ACC112 (cell line): ENCODE results near the gene WFS1.

Experiments used
- H2AFZ ChIP-seq: fragments of 200-600 bp; sonication (generic); one replicate; pipeline ENCODE4 v1.6.0; 2017; ENCODE audit warnings: antibody characterized with exemption, low read length; ENCODE audit not compliant: unreplicated experiment
- H3K27ac ChIP-seq: fragments of 200-600 bp; sonication (generic); 2 replicates; pipeline ENCODE4 v1.5.1; 2014; ENCODE audit warnings: low read depth, mild to moderate bottlenecking, antibody characterized with exemption, low read length, moderate library complexity
- H3K27me3 ChIP-seq: fragments of 200-600 bp; sonication (generic); 2 replicates; pipeline ENCODE4 v1.6.1; 2014; ENCODE audit warnings: mild to moderate bottlenecking, antibody characterized with exemption, low read length, moderate library complexity, mixed read lengths; ENCODE audit not compliant: insufficient read depth
- H3K36me3 ChIP-seq: fragments of 200-600 bp; sonication (generic); 2 replicates; pipeline ENCODE4 v1.6.1; 2016; ENCODE audit warnings: mild to moderate bottlenecking, antibody characterized with exemption, low read length, moderate library complexity, mixed read lengths; ENCODE audit not compliant: insufficient read depth
- H3K4me1 ChIP-seq: fragments of 200-600 bp; sonication (generic); one replicate; pipeline ENCODE4 v1.6.1; 2016; ENCODE audit warnings: low read length, mixed read lengths; ENCODE audit not compliant: insufficient read depth, unreplicated experiment, control insufficient read depth
- H3K4me3 ChIP-seq: fragments of 200-600 bp; sonication (generic); 2 replicates; pipeline ENCODE4 v1.5.1; 2014; ENCODE audit warnings: mild to moderate bottlenecking, low read depth, low read length
- H3K79me2 ChIP-seq: fragments of 200-600 bp; sonication (generic); one replicate; pipeline ENCODE4 v1.6.0; 2016; ENCODE audit warnings: low read length; ENCODE audit not compliant: control insufficient read depth, unreplicated experiment, insufficient read depth

WFS1 gene, protein sequence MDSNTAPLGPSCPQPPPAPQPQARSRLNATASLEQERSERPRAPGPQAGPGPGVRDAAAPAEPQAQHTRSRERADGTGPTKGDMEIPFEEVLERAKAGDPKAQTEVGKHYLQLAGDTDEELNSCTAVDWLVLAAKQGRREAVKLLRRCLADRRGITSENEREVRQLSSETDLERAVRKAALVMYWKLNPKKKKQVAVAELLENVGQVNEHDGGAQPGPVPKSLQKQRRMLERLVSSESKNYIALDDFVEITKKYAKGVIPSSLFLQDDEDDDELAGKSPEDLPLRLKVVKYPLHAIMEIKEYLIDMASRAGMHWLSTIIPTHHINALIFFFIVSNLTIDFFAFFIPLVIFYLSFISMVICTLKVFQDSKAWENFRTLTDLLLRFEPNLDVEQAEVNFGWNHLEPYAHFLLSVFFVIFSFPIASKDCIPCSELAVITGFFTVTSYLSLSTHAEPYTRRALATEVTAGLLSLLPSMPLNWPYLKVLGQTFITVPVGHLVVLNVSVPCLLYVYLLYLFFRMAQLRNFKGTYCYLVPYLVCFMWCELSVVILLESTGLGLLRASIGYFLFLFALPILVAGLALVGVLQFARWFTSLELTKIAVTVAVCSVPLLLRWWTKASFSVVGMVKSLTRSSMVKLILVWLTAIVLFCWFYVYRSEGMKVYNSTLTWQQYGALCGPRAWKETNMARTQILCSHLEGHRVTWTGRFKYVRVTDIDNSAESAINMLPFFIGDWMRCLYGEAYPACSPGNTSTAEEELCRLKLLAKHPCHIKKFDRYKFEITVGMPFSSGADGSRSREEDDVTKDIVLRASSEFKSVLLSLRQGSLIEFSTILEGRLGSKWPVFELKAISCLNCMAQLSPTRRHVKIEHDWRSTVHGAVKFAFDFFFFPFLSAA

DNA sequence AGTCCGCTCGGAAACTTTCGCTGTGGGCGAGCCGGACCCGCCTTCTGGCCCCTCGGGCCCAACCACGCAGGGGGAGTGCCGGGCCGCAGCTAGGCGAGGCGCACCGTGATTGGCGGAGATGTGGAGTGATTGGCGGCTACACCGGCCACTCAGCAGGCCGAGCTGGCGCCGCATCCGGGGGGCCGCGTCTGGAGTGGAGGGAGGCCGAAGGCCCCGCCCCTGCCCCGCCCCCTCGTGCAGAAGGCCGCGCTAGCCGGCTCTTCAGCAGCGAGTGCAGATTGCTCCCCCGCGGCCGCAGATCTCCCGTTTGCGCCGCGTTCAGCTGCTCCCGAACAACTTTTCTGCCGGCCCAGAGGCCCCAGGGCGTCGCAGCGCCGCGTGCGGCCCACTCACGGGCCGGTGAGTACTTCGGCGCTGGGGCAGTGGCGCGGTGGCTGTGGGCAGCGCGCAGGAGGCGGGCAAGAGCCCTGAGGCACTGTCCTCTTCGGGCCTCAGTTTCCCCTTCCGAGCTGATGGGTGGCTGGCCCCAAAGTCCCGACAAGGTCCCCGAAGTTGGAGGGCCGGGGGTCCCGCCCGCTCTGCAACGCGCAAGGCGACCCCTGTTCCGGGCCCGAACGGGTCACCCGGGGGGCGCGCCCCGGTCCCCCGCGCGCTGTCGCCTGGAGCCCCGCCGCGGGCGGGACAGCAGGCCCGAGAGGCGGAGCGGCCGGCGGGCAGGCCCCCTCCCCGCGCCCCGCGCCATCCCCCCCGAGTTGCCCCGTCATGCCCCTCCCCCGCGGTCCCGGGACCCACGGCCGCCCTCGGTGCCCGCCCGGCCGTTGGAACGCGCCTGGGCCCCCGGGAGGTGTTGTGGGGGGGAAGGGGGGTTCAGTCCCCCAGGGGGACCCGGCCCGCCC is at the start of gene WFS1:
Gene WFS1, plus strand, starts transcription at position 235 of the 896 bp plus-strand sequence. CDS start 7,606 bp downstream, outside the sequence.
- Histone ChIP-seq H3K79me2 (no peaks in the 10 kb centered on the region), H3K27me3 (peaks cover 34% of the 10 kb centered on the region), H3K27ac (no peak within 1 kb of the TSS), H3K4me3 (peak within 1 kb of the TSS; percentile 94), H3K36me3 (no peaks in the 10 kb centered on the region), H2AFZ (peak within 1 kb of the TSS; percentile 90), H3K4me1 (peaks cover 18% of the 10 kb centered on the region)

DNA sequence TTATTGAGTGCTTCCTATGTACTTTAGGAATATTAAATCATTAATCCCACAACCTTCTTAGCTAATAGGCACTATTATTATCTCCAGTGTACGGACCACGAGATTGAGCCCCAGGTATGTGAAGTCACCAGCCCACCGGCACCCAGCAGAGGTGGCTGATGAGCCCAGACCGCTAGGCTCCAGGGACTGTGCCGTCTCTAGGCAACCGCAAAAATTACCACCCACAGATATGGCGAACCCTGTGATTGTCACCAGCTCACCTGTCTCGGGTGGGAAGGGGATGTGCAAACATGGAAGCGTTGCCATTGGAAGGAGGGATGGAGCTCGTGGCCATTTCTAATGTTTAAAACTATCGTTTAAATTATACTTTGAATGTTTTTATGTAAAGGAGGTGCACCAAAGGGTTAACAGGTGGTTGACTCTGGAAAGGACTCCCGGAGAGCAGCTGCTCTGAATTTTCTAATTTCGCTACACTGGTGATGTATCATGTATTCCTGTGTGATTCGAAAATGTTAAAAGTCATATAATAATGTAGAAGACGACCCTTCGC is 48.3 kb upstream of the WFS1 start:
- no peak overlapping the region for H3K4me3 ChIP-seq
- H3K4me1 ChIP-seq: no peaks in the 10 kb centered on the region
- no peaks in the 10 kb centered on the region for H3K36me3 ChIP-seq
- peaks cover 91% of the 10 kb centered on the region for H3K27me3 ChIP-seq
- H3K27ac ChIP-seq: no peak overlapping the region
- no peaks in the 10 kb centered on the region for H3K79me2 ChIP-seq
- H2AFZ ChIP-seq: no peak overlapping the region

GRCh38 chr4:6221851-6222760 is 47.5 kb upstream of the WFS1 start:
- Histone ChIP-seq H3K4me3 (no peak overlapping the region), H3K79me2 (no peaks in the 10 kb centered on the region), H3K36me3 (no peaks in the 10 kb centered on the region), H3K27me3 (peaks cover 89% of the 10 kb centered on the region), H3K27ac (no peak overlapping the region), H2AFZ (no peak overlapping the region), H3K4me1 (no peaks in the 10 kb centered on the region)

GRCh38 chr4:6222761-6223292 is 46.8 kb upstream of the WFS1 start:
- H3K4me1 ChIP-seq: no peaks in the 10 kb centered on the region
- no peak overlapping the region for H3K4me3 ChIP-seq
- peaks cover 88% of the 10 kb centered on the region for H3K27me3 ChIP-seq
- H3K27ac ChIP-seq: no peak overlapping the region
- H3K36me3 ChIP-seq: no peaks in the 10 kb centered on the region
- H2AFZ ChIP-seq: no peak overlapping the region
- no peaks in the 10 kb centered on the region for H3K79me2 ChIP-seq

DNA sequence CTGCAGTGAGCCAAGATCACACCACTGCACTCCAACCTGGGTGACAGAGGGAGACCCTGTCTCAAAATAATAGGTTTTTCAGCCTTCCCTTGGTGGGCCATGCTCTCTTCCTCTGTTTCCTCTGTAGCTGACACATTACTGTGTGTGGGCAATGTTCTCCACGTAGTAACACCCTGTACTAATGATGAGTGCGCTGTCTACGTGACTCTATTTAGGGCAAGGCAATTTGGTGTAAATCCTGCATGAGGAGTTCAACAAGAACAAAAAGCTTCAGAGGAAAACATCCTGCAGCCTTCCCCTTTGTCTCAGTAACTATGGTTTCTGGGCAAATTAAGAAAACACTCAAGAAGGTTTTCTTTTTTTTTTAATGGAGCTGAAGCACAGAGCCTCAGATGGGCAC is 44.9 kb upstream of the WFS1 start:
- Histone ChIP-seq H3K27ac (no peak overlapping the region), H3K4me3 (no peak overlapping the region), H2AFZ (no peak overlapping the region), H3K79me2 (no peaks in the 10 kb centered on the region), H3K36me3 (no peaks in the 10 kb centered on the region), H3K27me3 (peaks cover 83% of the 10 kb centered on the region), H3K4me1 (no peaks in the 10 kb centered on the region)

- Histone ChIP-seq H3K4me3 (no peak overlapping the region), H2AFZ (no peak overlapping the region), H3K27ac (no peak overlapping the region), H3K27me3 (peaks cover 77% of the 10 kb centered on the region), H3K4me1 (no peaks in the 10 kb centered on the region), H3K79me2 (no peaks in the 10 kb centered on the region), H3K36me3 (no peaks in the 10 kb centered on the region)
Observed at GRCh38 chr4:6225469-6225868, 44.2 kb upstream of the WFS1 start.

GRCh38 chr4:6226506-6226905 is 43.1 kb upstream of the WFS1 start:
- Histone ChIP-seq H3K79me2 (no peaks in the 10 kb centered on the region), H3K27ac (no peak overlapping the region), H2AFZ (no peak overlapping the region), H3K4me1 (no peaks in the 10 kb centered on the region), H3K27me3 (peaks cover 67% of the 10 kb centered on the region), H3K36me3 (no peaks in the 10 kb centered on the region), H3K4me3 (no peak overlapping the region)

DNA sequence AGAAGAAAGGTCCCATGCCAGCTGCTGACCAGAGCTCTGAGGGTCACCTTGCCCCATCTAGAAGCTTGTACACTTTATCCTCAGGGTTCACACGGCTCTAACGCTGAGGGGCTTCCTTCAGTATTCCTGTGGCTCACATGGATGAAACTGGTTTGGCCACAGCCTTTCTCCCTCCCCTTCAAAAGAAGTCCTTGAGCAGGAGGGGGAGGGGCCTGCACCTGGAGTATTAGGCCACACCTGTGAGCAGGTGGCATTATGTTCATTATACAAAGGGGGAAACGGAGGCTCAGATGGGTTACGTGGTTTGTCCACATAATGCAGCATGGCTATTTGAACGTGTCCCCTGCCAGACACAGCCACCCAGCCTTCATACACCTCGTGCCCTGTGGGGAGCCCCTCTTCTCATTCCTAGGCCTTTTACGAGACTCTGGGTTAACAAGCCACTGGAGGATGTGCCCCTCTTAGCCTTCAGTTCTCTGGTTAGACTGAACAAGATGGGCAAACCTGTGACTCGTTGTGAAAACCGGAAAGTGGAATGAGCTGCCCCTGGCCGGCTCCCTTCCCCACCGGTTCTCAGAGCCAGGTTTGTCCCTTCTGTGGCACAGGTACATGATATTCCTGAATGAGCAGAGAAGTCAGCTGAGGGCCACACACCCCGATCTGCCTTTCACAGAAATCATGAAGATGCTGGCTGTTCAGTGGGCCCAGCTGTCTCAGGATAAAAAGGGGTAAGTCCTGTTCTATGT is 42.1 kb upstream of the WFS1 start:
- H3K27ac ChIP-seq: no peak overlapping the region
- no peaks in the 10 kb centered on the region for H3K4me1 ChIP-seq
- H3K79me2 ChIP-seq: no peaks in the 10 kb centered on the region
- no peaks in the 10 kb centered on the region for H3K36me3 ChIP-seq
- H3K27me3 ChIP-seq: peaks cover 60% of the 10 kb centered on the region
- H2AFZ ChIP-seq: no peak overlapping the region
- no peak overlapping the region for H3K4me3 ChIP-seq
